Stimulated activated CD8-positive, alpha-beta memory T cell treated with anti-CD3 and anti-CD28 coated beads, Interleukin-15, amount 100 ng/mL, for 1 hour (primary cell): ENCODE measurements around the gene RHOJ.
"Not testable (repeated sequence)": the region's sequence is repeated elsewhere in the genome, so short reads cannot be mapped to it uniquely, and the experiment has no call there.

ENCODE experiments used
- DNase-seq: peaks from one replicate; pipeline ENCODE4 v3.0.0-alpha.2; 2020; ENCODE audit warnings: low read depth

RHOJ gene

GRCh38 chr14:63204407-63205043 lies at the start of gene RHOJ:
TSS of gene RHOJ (plus strand) at chr14:63204443. CDS start at chr14:63204870, 427 bp downstream.
- DNase-seq = no peak

- DNase-seq = no peak
Observed at GRCh38 chr14:63155511-63156185, 48.6 kb upstream of the RHOJ start.

DNA sequence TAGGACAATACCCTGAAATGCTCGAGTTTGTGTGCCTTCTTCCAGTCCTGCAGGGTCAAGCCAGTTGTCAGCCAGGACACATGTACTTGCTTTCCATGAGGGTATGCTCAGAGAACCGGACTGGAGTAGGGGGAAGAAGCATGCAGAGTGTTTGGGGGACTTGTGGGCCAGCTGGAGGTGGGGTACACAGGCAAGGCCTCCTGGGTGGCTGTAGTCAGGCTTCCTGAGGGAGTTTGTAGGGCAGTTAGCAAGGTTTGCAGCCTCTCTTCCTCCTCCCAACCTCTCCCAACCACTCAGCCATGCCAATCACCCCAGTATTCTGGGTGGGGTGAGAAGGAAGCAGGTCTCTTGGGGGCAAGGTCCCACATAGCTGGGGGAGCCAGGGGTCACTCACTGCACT lies 47.0 kb upstream of the RHOJ start:
- DNase-seq = no peak

DNA sequence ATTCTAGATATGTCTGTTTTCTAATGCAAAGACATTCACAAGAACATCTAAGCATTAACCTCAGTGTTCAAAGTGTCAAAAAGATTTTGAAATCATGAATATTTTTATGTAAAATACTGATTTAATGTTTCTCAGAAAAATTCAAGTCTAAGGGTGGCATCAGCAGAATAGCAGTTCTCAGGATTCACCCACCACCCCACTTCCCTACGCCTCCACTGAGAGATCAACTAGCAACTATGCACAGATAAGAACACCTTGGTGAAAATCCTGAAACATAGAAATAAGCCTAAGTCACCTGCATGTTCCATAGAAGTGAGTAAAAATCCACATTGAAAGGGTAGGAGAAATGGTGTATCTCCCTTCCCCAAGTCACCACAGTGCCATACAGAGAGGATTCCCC lies 40.9 kb upstream of the RHOJ start:
- no peak for DNase-seq

GRCh38 chr14:63164108-63164683 lies 40.0 kb upstream of the RHOJ start:
- DNase-seq = no peak

- DNase-seq = not testable (repeated sequence)
Observed at GRCh38 chr14:63165267-63165666, 39.0 kb upstream of the RHOJ start.

DNA sequence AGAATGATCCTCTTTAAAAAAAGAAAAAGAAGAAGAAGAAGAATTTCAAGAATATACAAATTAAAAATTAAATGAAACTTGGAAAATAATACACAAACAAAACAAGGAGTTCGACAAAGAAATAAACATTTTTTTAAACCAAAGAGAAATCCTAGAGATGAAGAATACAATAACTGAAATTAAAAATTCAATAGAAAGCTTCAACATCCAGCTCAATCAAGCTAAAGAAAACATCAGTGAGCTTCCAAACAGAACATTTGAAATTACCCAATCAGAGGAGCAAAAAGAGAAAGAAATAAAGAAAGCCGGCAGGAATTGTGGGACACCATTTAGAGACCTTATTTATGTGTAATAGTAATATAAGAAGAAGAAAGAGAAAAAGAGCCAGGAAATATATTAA lies 37.2 kb upstream of the RHOJ start:
- no peak for DNase-seq

DNA sequence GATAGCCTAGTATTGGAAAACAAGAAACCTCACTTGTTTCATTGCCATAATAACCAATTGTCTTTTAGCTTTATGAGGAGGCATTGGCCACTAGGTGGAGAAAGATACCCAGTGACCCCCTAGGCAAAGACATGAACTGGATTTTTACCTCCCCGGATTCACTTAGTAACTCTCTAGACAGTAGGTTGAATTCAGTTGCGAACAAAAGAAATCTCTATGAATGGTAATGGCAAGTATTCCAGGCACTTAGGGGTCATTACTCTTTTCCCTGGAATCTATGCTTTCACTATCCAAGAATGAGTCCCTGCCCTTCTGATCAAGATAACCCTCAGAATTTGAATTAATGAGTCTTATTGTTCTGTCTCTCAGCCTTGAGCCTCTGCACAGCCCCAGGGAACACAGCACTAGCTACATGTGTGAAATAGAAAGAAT lies 29.5 kb upstream of the RHOJ start:
- no peak for DNase-seq

DNA sequence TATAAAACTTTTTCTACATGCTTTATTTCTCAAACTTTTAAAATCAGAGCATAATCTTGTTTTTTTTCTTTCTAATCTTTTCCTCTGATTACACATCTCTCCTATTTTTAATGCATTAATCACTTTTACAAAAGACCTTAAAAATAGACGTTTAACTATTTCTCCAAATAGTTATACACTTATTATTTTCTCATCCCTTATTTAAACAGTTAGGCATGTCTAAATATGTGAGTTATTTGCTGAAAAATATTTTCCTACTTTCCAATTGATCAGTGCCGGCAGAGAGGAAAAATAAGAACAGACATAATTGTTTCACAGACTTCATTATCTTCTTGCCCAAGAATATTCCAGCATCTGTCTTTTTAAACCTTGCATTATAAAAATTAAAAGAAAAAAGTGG lies 28.7 kb upstream of the RHOJ start:
- no peak for DNase-seq

- DNase-seq = no peak
Observed at GRCh38 chr14:63178912-63179311, 25.3 kb upstream of the RHOJ start.

GRCh38 chr14:63179383-63179782 lies 24.9 kb upstream of the RHOJ start:
- no peak for DNase-seq

DNA sequence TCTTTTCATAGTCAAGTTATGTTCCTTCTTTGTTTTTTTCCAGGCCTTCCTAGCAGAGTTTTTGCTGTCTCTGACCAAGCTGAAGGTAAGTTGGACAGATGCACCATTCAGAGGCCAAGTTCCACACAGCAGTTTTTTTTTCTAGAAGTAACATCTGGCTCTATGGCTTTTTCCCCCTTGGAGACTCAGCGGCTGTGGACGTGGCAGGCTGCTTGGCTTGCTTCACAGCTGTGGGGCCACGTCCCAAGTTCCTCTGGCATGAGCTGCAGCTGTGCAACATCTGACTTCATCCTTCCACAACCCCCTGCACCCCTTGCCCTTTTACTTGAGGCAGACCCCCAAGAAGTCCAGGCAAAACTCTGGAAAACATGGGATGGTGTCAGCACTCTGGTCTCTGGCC lies 24.2 kb upstream of the RHOJ start:
- DNase-seq = no peak

- DNase-seq = no peak
Observed at GRCh38 chr14:63182968-63183367, 21.3 kb upstream of the RHOJ start.

DNA sequence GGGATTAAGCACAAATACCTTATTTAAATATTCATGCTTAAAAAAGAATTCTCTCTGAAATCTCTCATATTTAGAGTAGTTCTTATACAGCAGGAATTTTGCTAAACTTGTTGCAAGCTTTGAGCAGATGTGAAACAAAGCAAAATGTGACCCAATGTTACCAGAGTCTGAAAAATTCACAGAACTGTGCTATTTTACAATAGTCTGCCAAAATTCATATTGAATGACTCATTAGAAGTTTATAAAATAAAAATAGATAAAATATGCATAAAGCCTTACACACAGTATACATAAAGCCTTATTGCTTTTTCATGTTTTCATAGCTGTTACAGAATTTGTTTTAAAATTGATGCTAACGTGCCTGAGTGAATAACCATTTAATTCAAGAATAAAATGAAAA lies 17.8 kb upstream of the RHOJ start:
- no peak for DNase-seq

- no peak for DNase-seq
Observed at GRCh38 chr14:63191211-63191610, 13.0 kb upstream of the RHOJ start.

DNA sequence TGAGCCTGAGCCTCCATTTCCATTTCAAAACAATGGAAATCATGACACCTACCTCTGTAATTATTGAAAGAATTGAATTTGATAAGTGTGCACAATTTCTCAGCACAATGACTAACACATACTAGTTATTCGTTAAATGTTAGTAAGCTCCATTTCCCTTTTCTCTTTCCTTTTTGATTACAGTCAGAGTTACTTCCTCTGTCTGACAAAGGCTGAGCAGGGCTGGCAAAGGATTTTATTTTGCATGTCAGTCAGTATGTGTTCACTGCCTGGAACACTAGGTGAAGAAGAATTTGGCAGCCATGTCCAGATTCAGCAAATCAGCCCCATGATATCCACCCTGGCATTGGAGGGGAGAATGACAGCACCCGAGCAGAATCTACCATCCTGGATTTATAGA lies 12.2 kb upstream of the RHOJ start:
- DNase-seq = no peak

- no peak for DNase-seq
Observed at GRCh38 chr14:63193236-63193635, 11.0 kb upstream of the RHOJ start.

GRCh38 chr14:63200035-63200740 lies 4.1 kb upstream of the RHOJ start:
- no peak for DNase-seq

DNA sequence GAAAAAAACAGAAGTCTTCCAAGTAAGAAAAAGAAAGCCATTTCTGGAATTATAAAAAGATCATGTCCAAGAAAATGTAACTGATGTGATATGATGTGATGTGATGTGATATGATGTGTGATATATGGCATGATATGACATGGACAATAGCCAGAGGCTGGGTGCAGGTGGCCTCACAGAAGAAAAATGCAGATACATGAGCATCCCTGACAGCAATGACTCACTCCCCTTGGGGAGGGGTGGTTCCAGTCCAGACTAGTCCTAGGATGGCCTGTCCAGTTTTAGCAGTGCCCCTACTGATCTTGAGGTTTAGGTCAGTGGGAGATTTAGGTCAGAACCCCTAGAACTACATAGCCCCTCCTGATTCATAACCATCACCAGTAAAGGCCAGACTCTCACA lies 3.5 kb upstream of the RHOJ start:
- no peak for DNase-seq

- no peak for DNase-seq
Observed at GRCh38 chr14:63203015-63203414, 1.2 kb upstream of the RHOJ start.

- DNase-seq = no peak
Observed at GRCh38 chr14:63203618-63204406, 431 bp upstream of the RHOJ start.

DNA sequence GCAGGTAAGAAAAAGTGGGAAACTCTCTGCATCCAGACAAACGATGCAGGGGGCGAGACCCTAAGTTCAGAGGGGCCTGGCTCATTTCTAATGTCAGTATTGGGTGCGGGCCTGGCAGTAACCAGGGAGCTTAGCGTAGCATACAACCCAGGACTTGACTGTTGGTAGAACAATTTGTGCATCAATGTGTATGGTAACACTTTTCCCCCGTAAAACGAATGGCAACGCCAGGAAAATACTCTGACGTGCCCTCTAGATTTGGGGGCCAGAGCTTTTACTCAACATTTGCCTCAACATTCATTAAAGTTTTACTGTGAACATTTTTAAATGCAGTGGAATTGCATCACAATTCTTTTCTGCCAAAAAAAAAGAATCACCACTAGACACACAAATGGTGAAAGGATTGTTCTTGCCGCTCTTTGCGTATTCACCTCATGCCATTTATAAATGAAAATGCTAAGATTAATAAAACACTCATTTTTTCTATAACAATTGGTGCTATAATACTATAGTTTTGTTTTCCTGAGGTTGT lies 867 bp downstream of the RHOJ start:
- no peak for DNase-seq
